Loucy (cell line): ENCODE measurements around the gene PABPC1L.

ENCODE experiments used
- H2AFZ ChIP-seq: fragments of 200-600 bp; sonication (generic); 2 replicates; pipeline ENCODE4 v1.6.0; 2016; ENCODE audit warnings: antibody characterized with exemption, mild to moderate bottlenecking, low read length, moderate library complexity
- H3F3A ChIP-seq: fragments of 200-600 bp; 2 replicates; pipeline ENCODE4 v1.6.0; 2016; ENCODE audit warnings: antibody characterized with exemption, low read depth, mild to moderate bottlenecking
- H3K27me3 ChIP-seq: fragments of 200-600 bp; sonication (generic); 2 replicates; pipeline ENCODE4 v1.6.1; 2014; ENCODE audit warnings: low read length, mild to moderate bottlenecking; ENCODE audit not compliant: insufficient read depth, poor library complexity, severe bottlenecking
- H3K36me3 ChIP-seq: fragments of 200-600 bp; sonication (generic); 2 replicates; pipeline ENCODE4 v1.6.1; 2016; ENCODE audit warnings: low read length; ENCODE audit not compliant: insufficient read depth
- H3K4me1 ChIP-seq: fragments of 200-600 bp; sonication (generic); 2 replicates; pipeline ENCODE4 v1.5.1; 2014; ENCODE audit warnings: low read length, mild to moderate bottlenecking; ENCODE audit not compliant: insufficient read depth, poor library complexity, severe bottlenecking
- H3K4me2 ChIP-seq: fragments of 200-600 bp; sonication (generic); 2 replicates; pipeline ENCODE4 v1.6.0; 2014; ENCODE audit warnings: antibody characterized with exemption, low read length, low read depth, mild to moderate bottlenecking; ENCODE audit not compliant: poor library complexity, severe bottlenecking
- H3K4me3 ChIP-seq: fragments of 200-600 bp; sonication (generic); 2 replicates; pipeline ENCODE4 v1.5.1; 2014; ENCODE audit warnings: low read length, mild to moderate bottlenecking, mixed read lengths; ENCODE audit not compliant: poor library complexity, severe bottlenecking
- H3K79me2 ChIP-seq: fragments of 200-600 bp; sonication (generic); 2 replicates; pipeline ENCODE4 v1.6.1; 2014; ENCODE audit warnings: low read length; ENCODE audit not compliant: insufficient read depth
- H3K9ac ChIP-seq: fragments of 200-600 bp; sonication (generic); 2 replicates; pipeline ENCODE4 v1.6.0; 2014; ENCODE audit warnings: mild to moderate bottlenecking, low read depth, low read length, moderate library complexity; ENCODE audit not compliant: poor library complexity, severe bottlenecking
- H3K9me2 ChIP-seq: fragments of 200-600 bp; sonication (generic); replicated peaks from 2 replicates; pipeline ENCODE4 v1.6.1; 2016; ENCODE audit warnings: low read depth, low read length, mixed read lengths
- H3K9me3 ChIP-seq: fragments of 200-600 bp; sonication (generic); 2 replicates; pipeline ENCODE4 v1.6.1; 2014; ENCODE audit warnings: mild to moderate bottlenecking, antibody characterized with exemption, low read length, low read depth; ENCODE audit not compliant: insufficient read depth
- H4K20me1 ChIP-seq: fragments of 200-600 bp; sonication (generic); 2 replicates; pipeline ENCODE4 v1.6.0; 2014; ENCODE audit warnings: antibody characterized with exemption, low read length, mild to moderate bottlenecking; ENCODE audit not compliant: insufficient read depth, poor library complexity, severe bottlenecking
- EZH2phosphoT487 ChIP-seq: fragments of 200-600 bp; IDR thresholded peaks from 2 replicates; pipeline ENCODE4 v1.6.1; 2018; ENCODE audit warnings: antibody characterized with exemption, mild to moderate bottlenecking, moderate library complexity, borderline replicate concordance
- TF ChIP-seq, protein P1 (sequence below): fragments of 200-600 bp; sonication (generic); conservative IDR thresholded peaks from 2 replicates; pipeline ENCODE4 v1.5.1; 2014; ENCODE audit warnings: mild to moderate bottlenecking, antibody characterized with exemption, low read length

PABPC1L gene

DNA sequence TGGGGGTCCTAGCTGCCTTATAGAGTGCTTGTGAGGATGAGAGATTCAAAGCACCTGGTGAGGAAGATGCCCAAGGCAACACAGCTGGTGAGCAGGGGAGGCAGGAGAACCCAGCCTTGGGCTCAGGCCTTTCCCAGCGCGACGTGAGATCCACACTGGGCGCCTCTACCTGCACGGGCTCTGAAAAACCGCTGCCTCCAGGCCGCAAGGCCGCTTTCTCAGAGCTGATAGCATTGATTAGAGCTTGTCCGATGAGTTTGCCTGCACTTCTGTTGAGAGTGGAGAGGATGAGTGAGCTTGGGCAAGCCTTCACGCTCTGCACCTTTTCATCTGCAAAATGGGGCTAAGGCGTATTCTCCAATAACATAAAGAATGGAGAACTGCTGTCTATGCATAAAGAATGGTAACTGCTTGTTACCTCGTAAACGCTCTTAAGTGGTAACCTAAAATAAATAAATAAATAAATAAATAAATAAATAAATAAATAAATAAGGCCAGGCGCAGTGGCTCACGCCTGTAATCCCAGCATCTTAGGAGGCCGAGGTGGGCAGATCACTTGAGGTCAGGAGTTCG lies 916 bp downstream of the PABPC1L start:
- Histone ChIP-seq H3K79me2 (no peaks in the 10 kb centered on the region), H3K27me3 (no peaks in the 10 kb centered on the region), H4K20me1 (no peaks in the 10 kb centered on the region), H3F3A (no peaks in the 10 kb centered on the region), H3K9ac (peak overlapping the region; percentile 72), H3K36me3 (peaks cover 31% of the 10 kb centered on the region), H3K9me3 (no peaks in the 10 kb centered on the region), H2AFZ (peak overlapping the region; percentile 84), H3K4me2 (peak overlapping the region; percentile 97), H3K9me2 (no peaks in the 10 kb centered on the region), H3K4me1 (peaks cover 17% of the 10 kb centered on the region), H3K4me3 (peak overlapping the region; percentile 86)
- TF ChIP-seq, protein P1, sequence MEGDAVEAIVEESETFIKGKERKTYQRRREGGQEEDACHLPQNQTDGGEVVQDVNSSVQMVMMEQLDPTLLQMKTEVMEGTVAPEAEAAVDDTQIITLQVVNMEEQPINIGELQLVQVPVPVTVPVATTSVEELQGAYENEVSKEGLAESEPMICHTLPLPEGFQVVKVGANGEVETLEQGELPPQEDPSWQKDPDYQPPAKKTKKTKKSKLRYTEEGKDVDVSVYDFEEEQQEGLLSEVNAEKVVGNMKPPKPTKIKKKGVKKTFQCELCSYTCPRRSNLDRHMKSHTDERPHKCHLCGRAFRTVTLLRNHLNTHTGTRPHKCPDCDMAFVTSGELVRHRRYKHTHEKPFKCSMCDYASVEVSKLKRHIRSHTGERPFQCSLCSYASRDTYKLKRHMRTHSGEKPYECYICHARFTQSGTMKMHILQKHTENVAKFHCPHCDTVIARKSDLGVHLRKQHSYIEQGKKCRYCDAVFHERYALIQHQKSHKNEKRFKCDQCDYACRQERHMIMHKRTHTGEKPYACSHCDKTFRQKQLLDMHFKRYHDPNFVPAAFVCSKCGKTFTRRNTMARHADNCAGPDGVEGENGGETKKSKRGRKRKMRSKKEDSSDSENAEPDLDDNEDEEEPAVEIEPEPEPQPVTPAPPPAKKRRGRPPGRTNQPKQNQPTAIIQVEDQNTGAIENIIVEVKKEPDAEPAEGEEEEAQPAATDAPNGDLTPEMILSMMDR = no peak
- TF ChIP-seq EZH2phosphoT487 = no peak

DNA sequence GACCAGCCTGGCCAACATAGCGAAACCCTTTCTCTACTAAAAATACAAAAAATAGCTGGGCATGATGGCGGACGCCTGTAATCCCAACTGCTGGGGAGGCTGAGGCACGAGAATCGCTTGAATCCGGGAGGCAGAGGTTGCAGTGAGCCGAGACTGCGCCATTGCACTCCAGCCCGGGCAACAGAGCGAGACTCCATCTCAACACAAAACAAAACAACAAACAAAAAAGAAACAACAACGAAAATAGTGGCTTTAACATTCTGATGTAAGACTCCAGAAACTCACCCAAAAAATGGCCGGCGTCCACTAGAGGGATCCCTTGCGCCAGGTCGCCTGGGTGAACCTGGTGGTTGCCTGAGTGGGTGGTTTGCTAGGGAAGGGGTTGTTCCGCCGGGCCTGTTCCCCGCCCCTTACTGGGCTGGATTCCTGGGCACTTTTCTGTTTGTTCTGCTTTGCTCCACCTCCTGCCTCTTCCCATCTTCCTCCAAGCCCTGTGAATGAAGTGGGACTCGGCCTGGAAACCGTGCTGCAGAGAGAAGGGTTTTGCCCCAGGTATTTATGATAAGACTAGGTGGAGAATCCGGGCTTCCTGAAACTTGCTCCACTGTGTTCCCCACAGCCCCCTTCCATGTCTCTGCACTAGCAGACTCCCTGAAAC lies 1.5 kb downstream of the PABPC1L start:
- no peaks in the 10 kb centered on the region for H3K79me2 ChIP-seq
- no peaks in the 10 kb centered on the region for H3F3A ChIP-seq
- peaks cover 17% of the 10 kb centered on the region for H3K4me1 ChIP-seq
- no peak overlapping the region for H2AFZ ChIP-seq
- H3K4me3 ChIP-seq = no peak overlapping the region
- no peaks in the 10 kb centered on the region for H3K27me3 ChIP-seq
- H3K9me2 ChIP-seq = no peaks in the 10 kb centered on the region
- no peaks in the 10 kb centered on the region for H3K9me3 ChIP-seq
- H3K4me2 ChIP-seq = peak overlapping the region; percentile 50
- peaks cover 25% of the 10 kb centered on the region for H3K36me3 ChIP-seq
- no peaks in the 10 kb centered on the region for H4K20me1 ChIP-seq
- TF ChIP-seq, protein P1 = peak; percentile 70
- TF ChIP-seq EZH2phosphoT487 = no peak
- no peak overlapping the region for H3K9ac ChIP-seq

DNA sequence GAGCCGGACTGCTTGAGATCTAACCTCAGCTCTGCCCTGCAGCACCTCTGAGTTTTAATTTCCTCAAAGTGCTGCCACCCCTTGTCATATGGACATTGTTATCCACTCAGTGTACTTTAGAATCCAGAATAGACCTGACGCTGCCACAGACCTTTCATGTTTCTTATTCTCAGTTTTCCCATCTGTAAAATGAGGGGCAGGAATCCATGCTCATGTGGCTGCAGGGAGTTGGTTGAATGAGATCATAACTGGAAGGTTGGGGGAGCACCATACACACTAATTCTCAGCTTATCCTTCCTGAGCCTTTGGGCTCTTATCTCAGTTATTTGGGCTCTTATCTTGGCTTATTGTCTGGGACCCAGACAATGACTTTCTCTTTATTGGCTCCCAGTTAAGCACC lies 2.3 kb downstream of the PABPC1L start:
- Histone ChIP-seq H3K9me3 (no peaks in the 10 kb centered on the region), H3K27me3 (no peaks in the 10 kb centered on the region), H3F3A (no peaks in the 10 kb centered on the region), H3K9ac (no peak overlapping the region), H3K4me2 (peak overlapping the region; percentile 50), H3K4me1 (peaks cover 17% of the 10 kb centered on the region), H3K9me2 (no peaks in the 10 kb centered on the region), H4K20me1 (no peaks in the 10 kb centered on the region), H3K36me3 (peaks cover 17% of the 10 kb centered on the region), H3K79me2 (no peaks in the 10 kb centered on the region), H2AFZ (no peak overlapping the region), H3K4me3 (no peak overlapping the region)
- TF ChIP-seq, protein P1 = no peak
- no peak for TF ChIP-seq EZH2phosphoT487
